Thoracic aorta (tissue), 2 donors: Measurements from ENCODE around the gene MAP1B. TPM values are rescaled to one million over a fixed set of nuclear protein-coding genes. Genes with fewer than 3 reads are reported as not detected.

Experiments used
- ATAC-seq: fragments of 150-250 bp; one replicate; pipeline ENCODE4 v1.8.0; 2017; ENCODE audit warnings: low read depth; ENCODE audit not compliant: insufficient number of reproducible peaks, low FRiP score
- DNase-seq: peaks from one replicate; pipeline ENCODE4 v3.0.0-alpha.2; 2020; ENCODE audit warnings: low spot score
- H3K27ac ChIP-seq, 2 donors: fragments of 200-600 bp; sonication (generic); 1 replicate in 1 of 2; 2 replicates in 1 of 2; pipeline ENCODE4 v1.5.1; 2016; ENCODE audit warnings: mild to moderate bottlenecking in 2 of 2, moderate library complexity in 2 of 2
- H3K27me3 ChIP-seq: fragments of 200-600 bp; sonication (generic); replicated peaks from 2 replicates; pipeline ENCODE4 v1.6.0; 2016; ENCODE audit warnings: mild to moderate bottlenecking; ENCODE audit not compliant: insufficient read depth
- H3K36me3 ChIP-seq: fragments of 200-600 bp; sonication (generic); one replicate; pipeline ENCODE4 v1.5.1; 2016
- H3K4me1 ChIP-seq, 2 donors: fragments of 200-600 bp; sonication (generic); 1 replicate in 1 of 2; 2 replicates in 1 of 2; pipeline versions ENCODE4 v1.5.1 to v1.6.0; 2016; ENCODE audit warnings: low read depth in 2 of 2, mild to moderate bottlenecking in 1 of 2; ENCODE audit not compliant: control insufficient read depth in 1 of 2
- H3K4me3 ChIP-seq: fragments of 200-600 bp; sonication (generic); 2 replicates; pipeline ENCODE4 v1.5.1; 2016; ENCODE audit warnings: mild to moderate bottlenecking
- H3K9me3 ChIP-seq: fragments of 200-600 bp; sonication (generic); 2 replicates; pipeline ENCODE4 v1.5.1; 2016
- CTCF ChIP-seq: fragments of 200-600 bp; sonication (generic); IDR thresholded peaks from one replicate; pipeline ENCODE4 v1.5.1; 2019; ENCODE audit warnings: antibody characterized with exemption
- total RNA-seq, 2 donors: library from RNA; depleted of rRNA; stranded (reverse); fragments of >200 nt; gene quantifications; one replicate each; pipeline versions ENCODE4 v1.1.0 to v1.2.3, GENCODE V29; 2016

MAP1B gene
- total RNA-seq, 2 donors from 2014 or later, result 616 to 1,045 TPM

- no peak for DNase-seq
- no peaks in the 10 kb centered on the region for H3K9me3 ChIP-seq
- no peak overlapping the region for H3K4me3 ChIP-seq
- H3K36me3 ChIP-seq, result peaks cover 59% of the 10 kb centered on the region
- no peaks in the 10 kb centered on the region for H3K27me3 ChIP-seq
- TF ChIP-seq CTCF, result no peak
- H3K4me1 ChIP-seq, result peaks cover 0 to 64% of the 10 kb centered on the region in 2 donors
- peak overlapping the region in 1 of 2 donors; percentile 9 for H3K27ac ChIP-seq
- no peak for ATAC-seq
Observed at GRCh38 chr5:72199681-72200080, 92.4 kb downstream of the MAP1B start.

DNA sequence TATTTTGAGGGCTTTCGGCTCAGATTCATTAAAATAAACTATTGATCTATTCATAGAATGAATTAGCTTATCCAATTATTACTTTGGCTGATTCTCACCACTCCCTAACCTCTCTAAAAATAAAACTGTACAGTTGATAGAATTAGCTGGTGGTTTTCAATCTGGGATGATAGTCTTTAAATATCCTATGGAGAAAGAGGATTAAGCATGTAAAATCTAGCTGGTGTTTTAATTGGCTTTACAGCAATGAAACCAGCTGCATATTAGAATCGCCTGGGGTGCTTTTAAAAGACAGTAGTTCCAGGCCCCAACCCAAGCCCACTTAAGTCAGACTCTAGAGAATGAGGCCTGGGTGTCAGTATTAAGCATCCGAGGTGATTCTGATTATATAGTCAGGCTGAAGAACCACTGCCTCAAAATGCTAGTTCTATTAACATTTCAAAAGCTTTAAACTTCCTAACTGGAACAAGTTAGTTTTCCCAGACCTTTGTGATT is 95.1 kb downstream of the MAP1B start:
- no peak for DNase-seq
- TF ChIP-seq CTCF, result no peak
- Histone ChIP-seq H3K27ac (peak overlapping the region; percentile 29 to 53), H3K9me3 (no peaks in the 10 kb centered on the region), H3K4me3 (no peak overlapping the region), H3K4me1 (peaks cover 0 to 56% of the 10 kb centered on the region in 2 donors), H3K36me3 (peaks cover 60% of the 10 kb centered on the region), H3K27me3 (no peaks in the 10 kb centered on the region)
- ATAC-seq, result no peak

GRCh38 chr5:72203251-72203845 is 96.1 kb downstream of the MAP1B start:
- TF ChIP-seq CTCF, result no peak
- peaks cover 51% of the 10 kb centered on the region for H3K36me3 ChIP-seq
- DNase-seq, result no peak
- no peaks in the 10 kb centered on the region for H3K27me3 ChIP-seq
- H3K27ac ChIP-seq, result peak overlapping the region; percentile 29 to 53
- no peaks in the 10 kb centered on the region for H3K9me3 ChIP-seq
- ATAC-seq, result no peak
- H3K4me1 ChIP-seq, result peaks cover 0 to 53% of the 10 kb centered on the region in 2 donors
- H3K4me3 ChIP-seq, result no peak overlapping the region

GRCh38 chr5:72204946-72205345 is 97.7 kb downstream of the MAP1B start:
- no peak for DNase-seq
- ATAC-seq, result no peak
- H3K27me3 ChIP-seq, result no peaks in the 10 kb centered on the region
- H3K27ac ChIP-seq, result peak overlapping the region in 1 of 2 donors; percentile 16
- no peaks in the 10 kb centered on the region for H3K9me3 ChIP-seq
- no peak for TF ChIP-seq CTCF
- no peak overlapping the region for H3K4me3 ChIP-seq
- peaks cover 42% of the 10 kb centered on the region for H3K36me3 ChIP-seq
- peaks cover 6 to 59% of the 10 kb centered on the region in 2 donors for H3K4me1 ChIP-seq

GRCh38 chr5:72205431-72206009 is 98.2 kb downstream of the MAP1B start:
- DNase-seq, result no peak
- Histone ChIP-seq H3K9me3 (no peaks in the 10 kb centered on the region), H3K36me3 (peaks cover 36% of the 10 kb centered on the region), H3K4me3 (no peak overlapping the region), H3K27ac (peak overlapping the region in 1 of 2 donors; percentile 16), H3K4me1 (peaks cover 7 to 59% of the 10 kb centered on the region in 2 donors), H3K27me3 (no peaks in the 10 kb centered on the region)
- ATAC-seq, result no peak
- TF ChIP-seq CTCF, result no peak
